ENCODE results near the gene CLK2.

CLK2 gene

GRCh38 chr1:155285063-155285462 lies 11.8 kb upstream of the CLK2 start:
- no peak for DNase-seq (ENCODE audit: low spot score)
- no peak overlapping the region for H3K4me2 ChIP-seq (ENCODE audit: insufficient read depth, low read length, poor library complexity, severe bottlenecking)
- H2BK120ac ChIP-seq (ENCODE audit: low read depth, low read length), result no peak overlapping the region
- no peak overlapping the region for H3K18ac ChIP-seq (ENCODE audit: low read length)
- H3K36me3 ChIP-seq (replicated peaks in 1 of 2; ENCODE audit: control insufficient read depth in 2 of 2, insufficient read depth in 2 of 2, low read length in 2 of 2), result peaks cover 2 to 75% of the 10 kb centered on the region in 2 donors
- H3K14ac ChIP-seq (ENCODE audit: low read length), result peak overlapping the region; percentile 17
- WGBS, 2 donors (ENCODE audit: extremely low coverage in 2 of 2, insufficient read length in 2 of 2, insufficient replicate concordance in 1 of 2), result no CpG with 5 or more reads among the region's 14 CpGs
- peaks cover 0 to 1% of the 10 kb centered on the region in 2 donors for H3K9me3 ChIP-seq (replicated peaks in 1 of 2; ENCODE audit: control insufficient read depth in 2 of 2, insufficient read depth in 1 of 2, low read depth in 1 of 2, low read length in 2 of 2)
- peaks cover 1% of the 10 kb centered on the region for H3K79me1 ChIP-seq (ENCODE audit: low read depth, low read length)
- no peak overlapping the region for H3K4me3 ChIP-seq (ENCODE audit: low read length in 2 of 2)
- H3K27ac ChIP-seq (replicated peaks; ENCODE audit: low read length), result no peak overlapping the region
- H2AFZ ChIP-seq (ENCODE audit: low read length), result no peak overlapping the region
- no peak overlapping the region for H3K4ac ChIP-seq (ENCODE audit: low read length)
- no peak overlapping the region for H4K91ac ChIP-seq (ENCODE audit: low read depth, low read length, poor library complexity)
- no peak overlapping the region for H2BK12ac ChIP-seq (ENCODE audit: low read length)
- H2BK15ac ChIP-seq (ENCODE audit: low read length), result no peak overlapping the region
- H2BK5ac ChIP-seq (ENCODE audit: low read length), result no peak overlapping the region
- H3K27me3 ChIP-seq (ENCODE audit: control insufficient read depth in 3 of 3, insufficient read depth in 3 of 3, low read depth in 1 of 3, low read length in 3 of 3), result no peaks in the 10 kb centered on the region
- H2AK5ac ChIP-seq (ENCODE audit: low read depth, low read length), result no peak overlapping the region
- H4K8ac ChIP-seq (ENCODE audit: low read depth, low read length), result no peak overlapping the region
- H3K9ac ChIP-seq (ENCODE audit: low read depth, low read length, poor library complexity), result no peak overlapping the region
- no peak overlapping the region for H3K23ac ChIP-seq (ENCODE audit: low read depth, low read length, poor library complexity)
- no peaks in the 10 kb centered on the region for H3K4me1 ChIP-seq (ENCODE audit: control insufficient read depth in 2 of 2, insufficient read depth in 1 of 2, low read depth in 1 of 2, low read length in 2 of 2)

DNA sequence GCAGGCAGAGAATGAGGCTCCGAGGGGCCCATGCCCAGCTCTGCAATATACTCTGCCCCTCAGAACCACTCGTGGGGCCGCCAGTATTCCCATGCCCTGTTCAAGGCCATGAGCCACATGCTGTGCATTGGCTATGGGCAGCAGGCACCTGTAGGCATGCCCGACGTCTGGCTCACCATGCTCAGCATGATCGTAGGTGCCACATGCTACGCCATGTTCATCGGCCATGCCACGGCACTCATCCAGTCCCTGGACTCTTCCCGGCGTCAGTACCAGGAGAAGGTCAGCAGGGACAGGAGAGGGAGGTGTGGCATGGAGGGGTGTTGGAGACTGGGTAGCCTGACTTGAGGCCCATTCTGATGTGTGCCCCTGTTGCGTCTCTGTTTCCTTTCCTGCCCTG lies 11.2 kb upstream of the CLK2 start:
- Histone ChIP-seq H3K14ac (ENCODE audit: low read length) (no peak overlapping the region), H2BK120ac (ENCODE audit: low read depth, low read length) (no peak overlapping the region)
- no CpG with 5 or more reads among the region's 12 CpGs for WGBS, 2 donors (ENCODE audit: extremely low coverage in 2 of 2, insufficient read length in 2 of 2, insufficient replicate concordance in 1 of 2)

GRCh38 chr1:155282488-155283091 lies 9.3 kb upstream of the CLK2 start:
- Histone ChIP-seq H3K36me3 (replicated peaks in 1 of 2; ENCODE audit: control insufficient read depth in 2 of 2, insufficient read depth in 2 of 2, low read length in 2 of 2) (peaks cover 2 to 52% of the 10 kb centered on the region in 2 donors), H3K18ac (ENCODE audit: low read length) (no peak overlapping the region), H2BK15ac (ENCODE audit: low read length) (no peak overlapping the region), H3K79me1 (ENCODE audit: low read depth, low read length) (peaks cover under 1% of the 10 kb centered on the region), H3K4me2 (ENCODE audit: insufficient read depth, low read length, poor library complexity, severe bottlenecking) (peak overlapping the region; percentile 4), H2BK5ac (ENCODE audit: low read length) (no peak overlapping the region), H3K27me3 (ENCODE audit: control insufficient read depth in 3 of 3, insufficient read depth in 3 of 3, low read depth in 1 of 3, low read length in 3 of 3) (no peaks in the 10 kb centered on the region), H3K4me3 (ENCODE audit: low read length in 2 of 2) (no peak overlapping the region), H3K14ac (ENCODE audit: low read length) (no peak overlapping the region), H2BK12ac (ENCODE audit: low read length) (no peak overlapping the region), H3K9me3 (replicated peaks in 1 of 2; ENCODE audit: control insufficient read depth in 2 of 2, insufficient read depth in 1 of 2, low read depth in 1 of 2, low read length in 2 of 2) (peaks cover 0 to 1% of the 10 kb centered on the region in 2 donors), H3K4me1 (ENCODE audit: control insufficient read depth in 2 of 2, insufficient read depth in 1 of 2, low read depth in 1 of 2, low read length in 2 of 2) (peaks cover 13 to 14% of the 10 kb centered on the region in 2 donors), H4K91ac (ENCODE audit: low read depth, low read length, poor library complexity) (no peak overlapping the region), H2AFZ (ENCODE audit: low read length) (no peak overlapping the region), H2BK120ac (ENCODE audit: low read depth, low read length) (no peak overlapping the region), H2AK5ac (ENCODE audit: low read depth, low read length) (no peak overlapping the region), H3K23ac (ENCODE audit: low read depth, low read length, poor library complexity) (no peak overlapping the region), H4K8ac (ENCODE audit: low read depth, low read length) (no peak overlapping the region), H3K4ac (ENCODE audit: low read length) (no peak overlapping the region), H3K27ac (replicated peaks; ENCODE audit: low read length) (no peak overlapping the region), H3K9ac (ENCODE audit: low read depth, low read length, poor library complexity) (no peak overlapping the region)
- no CpG with 5 or more reads among the region's 29 CpGs for WGBS, 2 donors (ENCODE audit: extremely low coverage in 2 of 2, insufficient read length in 2 of 2, insufficient replicate concordance in 1 of 2)
- DNase-seq (ENCODE audit: low spot score), result no peak

More for the DNA sequence above, 11.2 kb upstream of the CLK2 start:
- Histone ChIP-seq H3K4me3 (ENCODE audit: low read length in 2 of 2) (peak overlapping the region in 1 of 2 donors; percentile 5), H2BK5ac (ENCODE audit: low read length) (peak overlapping the region; percentile 55), H2BK12ac (ENCODE audit: low read length) (no peak overlapping the region), H3K18ac (ENCODE audit: low read length) (no peak overlapping the region), H4K91ac (ENCODE audit: low read depth, low read length, poor library complexity) (no peak overlapping the region), H3K4ac (ENCODE audit: low read length) (no peak overlapping the region), H3K4me1 (ENCODE audit: control insufficient read depth in 2 of 2, insufficient read depth in 1 of 2, low read depth in 1 of 2, low read length in 2 of 2) (peaks cover 0 to 1% of the 10 kb centered on the region in 2 donors), H3K4me2 (ENCODE audit: insufficient read depth, low read length, poor library complexity, severe bottlenecking) (no peak overlapping the region), H3K36me3 (replicated peaks in 1 of 2; ENCODE audit: control insufficient read depth in 2 of 2, insufficient read depth in 2 of 2, low read length in 2 of 2) (peaks cover 2 to 70% of the 10 kb centered on the region in 2 donors), H2AK5ac (ENCODE audit: low read depth, low read length) (no peak overlapping the region), H3K27me3 (ENCODE audit: control insufficient read depth in 3 of 3, insufficient read depth in 3 of 3, low read depth in 1 of 3, low read length in 3 of 3) (no peaks in the 10 kb centered on the region), H3K23ac (ENCODE audit: low read depth, low read length, poor library complexity) (no peak overlapping the region), H3K9ac (ENCODE audit: low read depth, low read length, poor library complexity) (no peak overlapping the region), H4K8ac (ENCODE audit: low read depth, low read length) (no peak overlapping the region), H2BK15ac (ENCODE audit: low read length) (no peak overlapping the region), H3K9me3 (replicated peaks in 1 of 2; ENCODE audit: control insufficient read depth in 2 of 2, insufficient read depth in 1 of 2, low read depth in 1 of 2, low read length in 2 of 2) (peaks cover 0 to 1% of the 10 kb centered on the region in 2 donors), H3K79me1 (ENCODE audit: low read depth, low read length) (peaks cover 1% of the 10 kb centered on the region), H2AFZ (ENCODE audit: low read length) (no peak overlapping the region), H3K27ac (replicated peaks; ENCODE audit: low read length) (no peak overlapping the region)
- no peak for DNase-seq (ENCODE audit: low spot score)

- no peaks in the 10 kb centered on the region for H3K27me3 ChIP-seq (ENCODE audit: control insufficient read depth in 3 of 3, insufficient read depth in 3 of 3, low read depth in 1 of 3, low read length in 3 of 3)
- no peak overlapping the region for H3K14ac ChIP-seq (ENCODE audit: low read length)
- DNase-seq (ENCODE audit: low spot score), result no peak
- peaks cover 17 to 18% of the 10 kb centered on the region in 2 donors for H3K4me1 ChIP-seq (ENCODE audit: control insufficient read depth in 2 of 2, insufficient read depth in 1 of 2, low read depth in 1 of 2, low read length in 2 of 2)
- no peak overlapping the region for H4K91ac ChIP-seq (ENCODE audit: low read depth, low read length, poor library complexity)
- no peak overlapping the region for H4K8ac ChIP-seq (ENCODE audit: low read depth, low read length)
- no peak overlapping the region for H2BK5ac ChIP-seq (ENCODE audit: low read length)
- no peak overlapping the region for H2AK5ac ChIP-seq (ENCODE audit: low read depth, low read length)
- H3K27ac ChIP-seq (replicated peaks; ENCODE audit: low read length), result no peak overlapping the region
- no peak overlapping the region for H2BK120ac ChIP-seq (ENCODE audit: low read depth, low read length)
- no peak overlapping the region for H2BK15ac ChIP-seq (ENCODE audit: low read length)
- no peak overlapping the region for H2AFZ ChIP-seq (ENCODE audit: low read length)
- H3K9me3 ChIP-seq (replicated peaks in 1 of 2; ENCODE audit: control insufficient read depth in 2 of 2, insufficient read depth in 1 of 2, low read depth in 1 of 2, low read length in 2 of 2), result peaks cover 0 to 1% of the 10 kb centered on the region in 2 donors
- H3K9ac ChIP-seq (ENCODE audit: low read depth, low read length, poor library complexity), result peak overlapping the region; percentile 34
- WGBS, 2 donors (ENCODE audit: extremely low coverage in 2 of 2, insufficient read length in 2 of 2, insufficient replicate concordance in 1 of 2), result no CpG with 5 or more reads among the region's 2 CpGs
- H3K18ac ChIP-seq (ENCODE audit: low read length), result no peak overlapping the region
- no peaks in the 10 kb centered on the region for H3K79me1 ChIP-seq (ENCODE audit: low read depth, low read length)
- H3K23ac ChIP-seq (ENCODE audit: low read depth, low read length, poor library complexity), result no peak overlapping the region
- H2BK12ac ChIP-seq (ENCODE audit: low read length), result no peak overlapping the region
- no peak overlapping the region for H3K4ac ChIP-seq (ENCODE audit: low read length)
- H3K36me3 ChIP-seq (replicated peaks in 1 of 2; ENCODE audit: control insufficient read depth in 2 of 2, insufficient read depth in 2 of 2, low read length in 2 of 2), result peaks cover 0 to 28% of the 10 kb centered on the region in 2 donors
- H3K4me3 ChIP-seq (ENCODE audit: low read length in 2 of 2), result no peak overlapping the region
- no peak overlapping the region for H3K4me2 ChIP-seq (ENCODE audit: insufficient read depth, low read length, poor library complexity, severe bottlenecking)
Measured at GRCh38 chr1:155279268-155279667, 6.0 kb upstream of the CLK2 start.

All from neuronal stem cell (in vitro differentiated cells).